Measurements from ENCODE around the gene PGRMC2.

The PGRMC2 gene, protein sequence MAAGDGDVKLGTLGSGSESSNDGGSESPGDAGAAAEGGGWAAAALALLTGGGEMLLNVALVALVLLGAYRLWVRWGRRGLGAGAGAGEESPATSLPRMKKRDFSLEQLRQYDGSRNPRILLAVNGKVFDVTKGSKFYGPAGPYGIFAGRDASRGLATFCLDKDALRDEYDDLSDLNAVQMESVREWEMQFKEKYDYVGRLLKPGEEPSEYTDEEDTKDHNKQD

DNA sequence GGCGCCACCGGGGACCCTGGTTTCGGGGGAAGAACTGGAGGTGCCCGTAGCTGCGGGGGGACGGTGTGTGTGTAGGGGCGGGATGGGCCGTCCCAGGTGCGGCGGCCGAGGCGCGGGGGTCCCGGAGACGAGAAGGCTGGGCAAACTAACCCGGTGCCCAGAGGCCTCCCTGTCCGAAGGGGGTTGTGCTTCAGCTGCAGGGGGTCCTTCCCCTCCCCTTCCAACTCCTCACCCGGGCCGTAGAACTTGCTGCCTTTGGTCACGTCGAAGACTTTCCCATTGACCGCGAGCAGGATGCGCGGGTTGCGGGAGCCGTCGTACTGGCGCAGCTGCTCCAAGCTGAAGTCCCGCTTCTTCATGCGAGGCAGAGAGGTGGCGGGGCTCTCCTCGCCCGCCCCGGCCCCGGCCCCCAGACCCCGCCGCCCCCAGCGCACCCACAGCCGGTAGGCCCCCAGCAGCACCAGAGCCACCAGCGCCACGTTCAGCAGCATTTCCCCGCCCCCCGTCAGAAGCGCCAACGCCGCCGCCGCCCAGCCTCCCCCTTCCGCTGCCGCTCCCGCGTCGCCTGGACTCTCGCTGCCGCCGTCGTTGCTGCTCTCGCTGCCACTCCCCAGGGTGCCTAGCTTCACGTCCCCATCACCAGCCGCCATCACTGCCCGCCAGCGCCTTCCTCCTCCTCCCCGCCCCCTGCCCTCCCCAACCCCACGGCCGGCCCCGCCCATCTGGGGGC, at the start of gene PGRMC2:
PGRMC2 (minus strand) TSS at position 673 of the 730 bp plus-strand sequence; CDS start at position 650, 23 bp downstream.
- in situ Hi-C loops (cut with MboI; ENCODE audit: low pct_unique_long_range_greater_than_20kb, low sequenced_read_pairs): no loop called here

DNA sequence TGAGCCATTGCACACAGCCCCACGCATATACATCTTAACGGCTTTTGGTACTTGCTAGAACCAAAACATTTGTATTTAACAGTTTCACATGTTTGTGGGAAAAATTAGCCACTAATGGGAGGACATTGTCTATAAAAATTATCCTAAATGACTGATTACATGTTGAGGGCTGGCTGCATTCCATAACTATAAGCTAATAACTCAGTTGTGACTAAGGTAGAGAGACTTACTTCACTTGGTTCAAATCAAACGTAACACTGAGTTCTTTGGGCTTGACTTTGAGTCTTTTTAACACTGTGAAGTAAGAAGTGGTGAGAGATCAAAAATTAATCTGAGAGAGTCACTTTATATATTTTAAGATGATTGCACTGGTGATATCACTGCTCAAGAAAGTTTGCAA, 47.9 kb upstream of the PGRMC2 start:
- in situ Hi-C loops (cut with MboI; ENCODE audit: low pct_unique_long_range_greater_than_20kb, low sequenced_read_pairs): no loop called here
- DNase-seq: no peak

More for the DNA sequence above, at the start of gene PGRMC2:
- peak; percentile 40 for DNase-seq

DNA sequence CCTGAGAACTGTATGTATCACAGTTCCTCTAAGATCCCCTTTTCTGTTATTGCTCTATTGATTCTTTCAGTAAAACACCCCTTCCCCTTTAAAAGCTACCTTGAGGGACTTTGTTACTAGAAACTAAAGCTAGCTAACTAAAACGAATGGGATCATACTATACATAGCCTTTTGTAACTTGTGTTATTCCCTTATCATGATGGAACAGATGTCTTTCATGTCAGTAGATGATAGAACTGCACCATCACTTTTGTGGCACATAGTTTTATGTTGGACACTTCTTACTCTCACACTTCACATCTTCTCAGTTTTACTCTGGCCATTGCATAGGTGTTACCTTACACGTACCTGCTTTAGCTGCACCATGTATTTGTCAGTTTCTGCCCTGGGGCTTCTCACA, 46.6 kb upstream of the PGRMC2 start:
- in situ Hi-C loops (cut with MboI; ENCODE audit: low pct_unique_long_range_greater_than_20kb, low sequenced_read_pairs): no loop called here
- DNase-seq: no peak

DNA sequence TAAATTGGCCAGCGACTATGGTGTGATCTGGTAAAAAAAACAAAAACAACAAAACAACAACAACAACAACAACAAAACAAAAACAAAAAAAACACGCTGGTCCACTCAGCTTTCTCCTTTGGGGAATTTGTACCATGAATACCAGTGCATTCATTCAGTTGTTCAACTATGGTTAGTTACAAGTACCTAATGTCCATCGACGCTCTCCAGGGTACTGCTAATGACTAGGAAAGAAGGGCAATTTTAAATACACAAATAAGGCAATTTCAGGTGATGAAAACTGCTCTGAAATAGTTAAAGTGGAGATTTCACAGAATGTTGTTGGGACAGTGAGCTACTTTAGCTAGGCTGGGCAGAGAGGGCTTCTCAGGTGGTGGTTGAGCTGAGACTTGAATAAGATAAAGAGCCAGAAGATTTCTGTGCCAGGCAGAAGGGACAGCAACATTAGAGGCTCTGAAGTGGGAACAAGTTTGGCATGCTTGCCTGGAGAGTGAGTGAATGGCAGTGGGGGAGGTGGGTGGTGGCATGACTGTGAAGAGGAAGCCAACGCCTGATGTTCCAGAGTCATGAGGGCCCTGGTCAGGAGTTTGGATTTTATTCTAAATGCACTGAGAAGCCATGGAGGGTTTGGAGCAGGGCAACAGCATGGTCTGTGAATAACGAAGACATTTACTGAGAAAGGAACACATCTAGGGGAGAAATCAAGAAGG, 45.9 kb upstream of the PGRMC2 start:
- no peak for DNase-seq

DNA sequence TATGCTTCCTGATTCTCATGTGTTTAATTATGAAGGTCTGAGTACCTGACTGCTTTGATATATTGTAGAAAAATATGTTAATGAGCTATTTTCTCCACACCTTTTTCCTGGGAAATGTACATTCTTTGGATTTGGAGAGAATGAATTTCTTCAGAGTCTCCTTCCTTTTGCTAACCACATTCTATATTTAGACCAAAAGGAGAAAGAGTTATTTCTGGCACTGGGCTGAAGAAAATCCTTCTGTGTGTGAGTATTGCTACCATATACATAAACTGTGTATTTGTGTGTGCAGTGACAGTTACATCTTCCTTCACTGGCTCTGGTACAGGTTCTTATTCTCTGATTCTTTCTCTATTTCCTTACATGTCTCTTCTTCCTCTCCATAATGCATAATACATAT, 44.5 kb upstream of the PGRMC2 start:
- DNase-seq: no peak
- in situ Hi-C loops (cut with MboI; ENCODE audit: low pct_unique_long_range_greater_than_20kb, low sequenced_read_pairs): no loop called here

More for the DNA sequence above, 45.9 kb upstream of the PGRMC2 start:
- in situ Hi-C loops (cut with MboI; ENCODE audit: low pct_unique_long_range_greater_than_20kb, low sequenced_read_pairs): no loop called here

DNA sequence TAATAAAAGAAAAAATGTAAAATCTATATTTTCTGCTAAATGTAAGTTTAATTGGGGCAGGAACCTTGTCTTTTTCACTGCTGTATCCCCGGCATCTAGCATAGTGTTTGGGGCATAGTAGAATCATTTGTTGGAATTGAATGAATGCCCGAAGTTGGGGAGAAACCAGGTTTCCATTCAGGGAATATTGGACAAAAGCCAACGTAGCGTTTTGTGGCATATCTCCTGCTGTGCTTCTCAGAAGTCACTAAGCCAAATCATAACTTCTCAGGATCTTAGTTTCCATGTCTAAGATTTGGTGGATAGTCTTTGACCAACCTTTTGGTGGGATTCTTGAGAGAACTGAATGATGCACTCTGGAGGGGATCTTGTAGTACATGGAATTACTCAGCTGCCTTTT, 42.0 kb upstream of the PGRMC2 start:
- in situ Hi-C loops (cut with MboI; ENCODE audit: low pct_unique_long_range_greater_than_20kb, low sequenced_read_pairs): no loop called here

DNA sequence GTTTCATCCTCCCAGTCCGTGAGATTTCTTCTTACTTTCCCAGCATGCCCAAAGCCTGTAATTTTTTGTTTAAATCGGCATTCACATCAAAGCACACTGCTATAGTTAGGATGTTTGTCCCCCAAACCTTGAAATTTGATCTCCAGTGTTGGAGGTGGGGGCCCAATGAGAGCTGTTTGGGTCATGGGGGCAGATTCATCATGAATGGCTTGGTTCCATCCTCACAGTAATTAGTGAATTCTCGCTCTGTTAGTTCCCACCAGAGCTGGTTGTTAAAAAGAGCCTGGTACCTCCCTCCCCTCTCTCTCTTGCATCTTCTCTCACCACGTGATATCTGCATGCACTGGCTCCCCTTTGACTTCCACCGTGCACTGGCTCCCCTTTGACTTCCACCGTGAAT, 40.5 kb upstream of the PGRMC2 start:
- in situ Hi-C loops (cut with MboI; ENCODE audit: low pct_unique_long_range_greater_than_20kb, low sequenced_read_pairs): no loop called here
- no peak for DNase-seq

More for the DNA sequence above, 42.0 kb upstream of the PGRMC2 start:
- no peak for DNase-seq

DNA sequence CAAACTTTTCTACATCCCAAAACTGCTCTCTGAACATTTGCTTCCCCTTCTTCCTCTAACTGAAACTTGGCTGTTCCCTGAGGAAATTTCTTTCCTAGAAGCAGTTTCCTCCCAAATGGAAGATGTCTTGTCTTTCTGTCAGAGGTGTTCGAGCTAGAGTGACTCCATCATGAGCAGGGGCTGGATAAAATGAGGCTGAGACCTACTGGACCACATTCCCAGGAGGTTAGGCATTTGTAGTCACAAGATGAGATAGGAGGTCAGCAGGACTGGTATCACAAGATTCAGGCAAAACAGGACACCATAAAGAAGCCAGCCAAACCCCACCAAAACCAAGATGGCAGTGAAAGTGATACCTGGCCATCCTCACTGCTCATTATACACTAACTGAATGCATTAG, 35.8 kb upstream of the PGRMC2 start:
- no peak for DNase-seq

DNA sequence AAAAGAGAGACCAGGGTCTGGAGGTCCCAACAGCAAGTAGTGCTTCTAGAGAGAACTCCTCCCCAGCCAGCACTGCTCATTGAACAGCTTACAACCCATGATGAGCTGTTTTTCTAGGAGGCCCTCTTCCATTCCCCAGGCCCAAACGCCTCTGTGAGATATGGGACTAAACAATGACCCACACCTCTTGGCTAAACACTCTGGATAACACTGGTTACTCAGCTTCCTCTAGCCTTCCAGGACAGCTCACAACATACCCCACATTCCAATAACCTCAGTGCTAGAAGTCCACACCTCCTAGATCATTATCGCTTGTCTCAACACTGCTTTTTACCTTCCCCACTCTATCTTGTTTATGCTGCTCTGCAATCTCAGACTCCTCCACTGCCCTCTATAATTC, 35.4 kb upstream of the PGRMC2 start:
- in situ Hi-C loops (cut with MboI; ENCODE audit: low pct_unique_long_range_greater_than_20kb, low sequenced_read_pairs): no loop called here
- DNase-seq: no peak

More for the DNA sequence above, 35.8 kb upstream of the PGRMC2 start:
- in situ Hi-C loops (cut with MboI; ENCODE audit: low pct_unique_long_range_greater_than_20kb, low sequenced_read_pairs): no loop called here

DNA sequence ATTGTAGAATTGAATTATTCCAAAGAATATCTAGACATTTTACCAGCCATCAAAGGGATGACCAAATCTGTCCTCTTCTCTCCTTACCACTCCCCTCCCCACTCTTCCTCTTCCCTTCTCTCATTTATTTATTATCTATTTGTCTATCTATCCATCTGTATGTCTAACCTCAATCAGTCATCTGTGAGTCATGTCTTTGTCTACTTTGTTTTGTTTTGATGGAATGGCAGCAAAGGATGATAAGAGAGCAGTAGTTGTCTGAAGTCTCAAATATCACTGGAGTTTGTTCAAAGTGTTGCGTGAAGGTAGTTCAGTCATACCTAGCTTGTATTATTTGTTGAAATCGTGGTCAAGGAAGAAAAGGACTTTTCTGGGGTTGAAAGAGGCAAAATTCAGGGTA, 34.7 kb upstream of the PGRMC2 start:
- in situ Hi-C loops (cut with MboI; ENCODE audit: low pct_unique_long_range_greater_than_20kb, low sequenced_read_pairs): no loop called here
- no peak for DNase-seq

DNA sequence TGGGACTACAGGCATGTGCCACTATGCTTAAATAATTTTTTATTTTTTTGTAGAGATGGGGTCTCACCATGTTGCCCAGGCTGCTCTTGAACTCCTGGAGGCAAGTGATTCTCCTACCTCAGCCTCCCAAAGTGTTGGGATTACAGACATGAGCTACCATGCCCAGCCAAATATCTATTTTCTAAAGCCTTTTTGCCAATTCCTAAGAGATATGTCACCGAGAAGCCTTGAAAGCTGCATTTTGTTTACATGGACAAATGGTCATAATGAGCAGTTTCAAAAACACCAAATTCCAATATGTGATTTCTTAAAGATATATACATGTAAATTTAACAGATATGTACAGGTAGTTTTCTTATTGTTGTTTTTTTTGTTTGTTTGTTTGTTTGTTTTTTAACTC, 33.0 kb upstream of the PGRMC2 start:
- DNase-seq: no peak
- in situ Hi-C loops (cut with MboI; ENCODE audit: low pct_unique_long_range_greater_than_20kb, low sequenced_read_pairs): no loop called here

DNA sequence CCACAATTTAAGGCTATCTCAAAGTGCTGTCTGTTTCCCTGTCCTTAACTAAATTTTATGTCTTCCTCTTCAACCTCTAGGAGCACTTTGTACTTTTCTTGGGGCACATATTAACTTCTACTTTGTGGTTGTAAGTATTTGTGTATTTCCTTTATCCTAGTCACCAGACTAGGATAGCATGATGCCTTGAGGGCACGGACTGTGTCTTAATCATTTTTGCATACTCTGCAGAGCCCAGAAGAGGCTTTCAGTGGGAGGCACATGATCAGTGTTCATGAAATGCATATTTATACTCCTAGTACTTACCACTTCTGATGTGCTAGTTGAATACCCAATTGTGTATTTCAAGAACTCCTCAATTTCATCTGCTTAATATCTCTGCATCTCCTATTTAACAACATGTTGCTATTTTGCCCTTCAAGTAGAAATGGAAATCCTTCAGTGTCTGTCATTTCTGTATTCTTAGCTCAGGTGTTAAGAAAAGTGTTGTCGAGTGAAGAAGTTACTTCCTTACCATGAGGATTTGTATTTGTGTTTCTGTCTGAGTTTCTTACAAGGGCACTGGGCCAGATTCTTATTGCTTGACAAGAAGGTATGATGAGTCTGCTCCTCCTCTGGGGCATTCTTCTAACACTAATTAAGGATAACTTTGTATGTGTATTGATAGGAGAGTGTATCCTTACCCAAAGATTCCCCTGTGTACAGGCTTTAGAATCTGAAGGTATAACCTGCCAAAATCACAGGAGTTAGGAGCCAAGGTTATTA, 28.3 kb upstream of the PGRMC2 start:
- DNase-seq: no peak
- in situ Hi-C loops (cut with MboI; ENCODE audit: low pct_unique_long_range_greater_than_20kb, low sequenced_read_pairs): no loop called here

DNA sequence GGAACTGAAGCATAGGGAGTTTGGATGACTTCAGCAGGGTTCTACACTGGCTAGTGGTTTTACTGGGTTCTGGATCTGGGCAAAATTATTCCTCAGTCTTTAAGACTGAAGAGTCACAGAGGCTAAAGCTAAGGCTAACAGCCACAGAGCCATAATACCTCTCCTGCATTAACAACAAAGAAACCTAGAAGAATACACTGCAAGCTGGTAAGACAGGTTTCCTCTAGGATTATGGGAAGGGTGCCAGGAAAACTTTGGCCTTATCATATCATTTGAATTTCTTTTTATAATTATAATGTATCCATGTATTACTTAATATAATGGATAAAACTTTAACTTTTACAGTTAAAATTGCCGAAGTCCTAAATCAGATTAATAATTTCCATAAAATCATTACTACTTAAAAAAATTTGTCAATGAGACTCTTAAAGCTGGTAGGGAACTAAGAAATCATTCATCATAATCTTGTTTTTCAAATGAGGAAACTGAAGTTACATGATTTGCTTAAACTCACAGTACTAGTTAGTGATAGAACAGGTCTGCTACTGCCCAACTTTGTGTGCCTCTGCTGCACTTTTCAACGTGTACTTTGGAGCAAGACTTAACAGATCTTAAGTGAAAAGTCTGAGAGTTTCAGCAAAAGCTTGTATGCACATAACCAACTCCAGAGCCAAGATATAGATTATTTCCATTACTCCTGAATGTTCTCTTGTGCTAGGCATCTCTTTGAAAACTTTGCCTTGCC, 24.2 kb upstream of the PGRMC2 start:
- DNase-seq: no peak
- in situ Hi-C loops (cut with MboI; ENCODE audit: low pct_unique_long_range_greater_than_20kb, low sequenced_read_pairs): no loop called here

DNA sequence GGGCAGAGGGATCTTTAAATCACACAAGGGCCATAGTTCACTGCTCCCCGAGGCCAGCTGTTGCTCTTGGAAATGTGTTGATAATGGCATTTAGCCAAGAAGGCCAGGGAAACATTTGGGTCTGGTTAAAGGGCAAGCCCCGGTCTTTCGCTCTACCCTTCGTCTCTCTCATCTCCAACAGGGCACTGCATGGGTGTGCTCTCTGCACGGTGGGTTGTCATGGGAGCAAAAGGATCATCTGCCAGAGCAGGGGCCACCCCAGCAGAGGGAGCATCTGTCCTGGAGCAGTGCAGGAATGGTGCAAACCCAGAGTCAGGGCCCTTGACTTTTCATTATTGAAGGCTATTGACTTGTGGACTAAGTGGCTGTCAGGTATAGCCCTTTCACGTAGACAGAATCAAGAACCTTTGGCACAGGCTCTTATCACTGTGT, 22.7 kb upstream of the PGRMC2 start:
- DNase-seq: no peak

DNA sequence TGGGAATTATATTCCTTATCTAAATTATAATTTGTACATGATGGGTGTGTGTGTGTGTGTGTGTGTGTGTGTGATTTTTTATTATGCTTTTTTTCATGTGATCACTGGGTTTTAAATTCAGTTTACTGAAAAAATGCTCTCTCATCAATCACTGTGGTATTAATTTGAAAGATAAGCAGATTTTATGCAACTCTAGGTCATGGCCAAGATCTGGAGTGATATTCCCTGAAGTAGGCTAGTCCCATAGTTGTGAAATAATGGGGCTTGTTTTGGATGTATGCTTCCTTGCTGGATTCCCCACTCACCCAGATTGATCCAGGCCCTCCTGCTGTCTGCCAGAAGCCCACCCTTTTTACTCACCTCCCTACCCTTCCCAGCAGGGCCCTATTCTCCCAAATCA, 22.0 kb upstream of the PGRMC2 start:
- in situ Hi-C loops (cut with MboI; ENCODE audit: low pct_unique_long_range_greater_than_20kb, low sequenced_read_pairs): no loop called here
- DNase-seq: no peak

More for the DNA sequence above, 22.7 kb upstream of the PGRMC2 start:
- in situ Hi-C loops (cut with MboI; ENCODE audit: low pct_unique_long_range_greater_than_20kb, low sequenced_read_pairs): no loop called here

DNA sequence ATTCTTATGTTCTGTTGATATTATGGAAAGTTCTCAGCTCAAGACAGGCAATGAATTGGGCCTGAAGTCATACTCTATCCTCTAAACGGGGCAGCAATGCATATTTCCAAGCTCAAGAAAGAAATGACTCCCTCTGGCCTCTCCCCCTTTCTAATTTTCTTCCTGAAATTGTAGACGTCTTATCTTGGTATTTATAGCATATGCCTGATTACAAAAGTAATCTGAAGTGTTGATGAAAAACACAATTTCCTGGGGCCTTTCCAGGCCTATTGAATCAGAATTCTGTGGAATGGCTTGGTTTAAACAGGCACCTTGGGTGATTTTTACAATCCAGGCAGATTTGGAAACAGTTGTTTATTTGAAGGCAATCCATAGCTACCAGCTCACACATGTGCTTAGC, 21.4 kb upstream of the PGRMC2 start:
- in situ Hi-C loops (cut with MboI; ENCODE audit: low pct_unique_long_range_greater_than_20kb, low sequenced_read_pairs): no loop called here
- no peak for DNase-seq

DNA sequence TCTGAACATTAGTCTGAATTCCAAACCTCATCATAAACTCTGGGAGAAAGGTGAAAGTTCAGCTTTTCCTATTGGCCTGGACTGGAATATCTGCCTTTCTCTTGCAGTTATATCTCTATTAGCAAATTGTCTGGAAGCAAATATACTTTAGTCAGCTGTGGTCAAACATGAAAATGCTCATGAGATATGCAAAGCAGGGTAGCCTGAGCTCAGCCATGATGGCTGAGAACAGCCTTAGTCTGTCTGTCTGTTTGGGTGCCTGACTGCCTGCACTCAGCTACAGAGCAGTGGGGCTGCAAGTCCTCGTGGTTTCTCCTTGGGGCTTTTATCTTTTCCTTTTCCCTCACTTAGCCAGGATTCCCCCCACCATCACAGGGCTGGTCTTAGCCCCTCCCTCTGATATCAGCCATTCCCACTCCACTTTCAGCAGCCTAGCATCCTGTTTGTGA, 19.5 kb upstream of the PGRMC2 start:
- in situ Hi-C loops (cut with MboI; ENCODE audit: low pct_unique_long_range_greater_than_20kb, low sequenced_read_pairs): no loop called here
- DNase-seq: no peak

DNA sequence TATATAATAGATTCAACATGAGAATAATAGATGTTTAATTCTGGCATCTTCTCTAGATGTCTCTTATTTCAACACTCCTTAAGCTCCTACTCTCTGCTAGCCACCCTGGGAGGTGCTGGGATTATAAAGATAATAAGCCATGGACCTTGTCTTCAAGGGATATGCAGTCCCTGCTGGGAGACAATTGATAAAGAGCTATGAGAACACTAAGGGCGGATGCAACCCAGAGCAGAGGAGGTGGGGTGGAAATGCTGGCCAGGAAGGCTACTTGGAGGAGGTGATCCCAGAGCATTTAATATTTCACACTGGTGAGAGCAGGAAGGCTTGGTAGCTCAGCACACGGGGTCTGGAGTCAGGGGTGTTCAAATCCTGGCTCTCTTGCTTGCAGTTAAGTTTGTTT, 18.3 kb upstream of the PGRMC2 start:
- in situ Hi-C loops (cut with MboI; ENCODE audit: low pct_unique_long_range_greater_than_20kb, low sequenced_read_pairs): no loop called here
- no peak for DNase-seq

DNA sequence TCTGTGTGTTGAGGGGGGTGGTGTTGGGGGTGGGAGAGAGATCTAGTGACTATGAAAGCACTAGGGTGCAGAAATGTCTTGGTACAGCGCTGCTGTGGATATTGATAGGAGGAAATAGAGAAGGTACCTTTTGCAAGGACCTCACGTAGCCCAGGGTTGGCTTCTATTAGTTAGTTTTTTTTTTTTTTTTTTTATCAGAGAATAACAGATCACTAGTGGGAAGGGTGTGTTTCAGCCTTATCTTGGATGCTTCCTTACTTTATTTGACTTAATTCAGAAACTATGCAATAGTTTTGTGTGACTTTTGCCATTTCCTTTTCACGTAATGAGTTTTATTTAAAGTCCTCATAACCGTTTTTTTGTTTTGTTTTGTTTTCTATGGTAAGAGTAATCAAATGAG, 16.4 kb upstream of the PGRMC2 start:
- in situ Hi-C loops (cut with MboI; ENCODE audit: low pct_unique_long_range_greater_than_20kb, low sequenced_read_pairs): no loop called here
- no peak for DNase-seq

Measured in KBM-7 (cell line).